Uterus (tissue), 2 donors: ENCODE results near the gene ZBP1.

Experiments
- POLR2A ChIP-seq, 2 donors: fragments of 450-650 bp; IDR thresholded peaks; one replicate each; pipeline ENCODE4 v1.6.1; 2016; ENCODE audit warnings: antibody characterized with exemption in 2 of 2, mild to moderate bottlenecking in 1 of 2, moderate library complexity in 1 of 2
- TF ChIP-seq, protein P1 (sequence below), 4 experiments: fragments of 200-600 bp in 2 of 4; fragments of 450-650 bp in 2 of 4; sonication (generic) in 2 of 4; IDR thresholded peaks; one replicate each; pipeline ENCODE4 v1.5.1; 2016 to 2019; ENCODE audit warnings: antibody characterized with exemption in 4 of 4, mild to moderate bottlenecking in 2 of 4, moderate library complexity in 1 of 4

DNA sequence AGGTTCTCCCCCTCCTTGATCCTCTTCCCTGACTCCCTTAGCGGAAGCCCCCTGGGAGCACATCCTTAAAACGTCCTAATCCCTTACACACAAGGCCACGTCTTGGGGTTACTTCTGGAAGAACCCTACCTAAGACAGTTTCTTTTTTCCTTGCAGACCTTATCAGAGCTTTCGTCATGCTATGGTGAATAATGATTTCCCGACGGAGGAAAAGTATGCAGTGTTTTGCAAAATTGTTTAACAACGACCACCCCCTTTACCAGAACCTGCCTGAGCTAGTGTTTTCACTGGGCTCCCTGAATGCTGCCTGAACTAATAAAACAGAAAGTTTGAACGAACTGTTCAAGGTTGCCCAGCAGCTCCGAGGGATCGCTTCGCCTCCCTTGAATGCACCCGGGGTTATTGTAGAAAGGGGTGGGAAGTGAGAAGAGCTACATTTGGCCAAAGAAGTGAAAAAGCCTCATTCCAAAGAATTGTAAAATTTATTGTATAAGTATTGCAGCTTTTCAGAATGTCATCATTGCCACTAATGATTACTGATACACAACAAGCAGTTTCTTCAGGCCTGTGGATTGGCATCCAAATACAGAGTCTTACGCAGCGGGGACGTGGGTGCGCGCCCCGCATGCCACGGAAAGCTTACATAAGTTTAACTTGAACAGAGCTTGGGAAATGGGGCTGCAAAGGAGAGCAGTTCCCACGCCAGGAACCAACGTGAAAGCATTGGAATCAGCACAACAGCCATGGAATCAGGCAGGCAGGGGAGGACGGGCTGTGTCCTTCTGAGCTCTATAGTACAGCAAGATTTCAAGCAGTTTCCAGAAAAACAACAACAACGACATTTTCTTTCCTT is 27.9 kb upstream of the ZBP1 start:
- no peak for TF ChIP-seq POLR2A (IDR thresholded peaks at IDR 0.05)
- TF ChIP-seq, protein P1, sequence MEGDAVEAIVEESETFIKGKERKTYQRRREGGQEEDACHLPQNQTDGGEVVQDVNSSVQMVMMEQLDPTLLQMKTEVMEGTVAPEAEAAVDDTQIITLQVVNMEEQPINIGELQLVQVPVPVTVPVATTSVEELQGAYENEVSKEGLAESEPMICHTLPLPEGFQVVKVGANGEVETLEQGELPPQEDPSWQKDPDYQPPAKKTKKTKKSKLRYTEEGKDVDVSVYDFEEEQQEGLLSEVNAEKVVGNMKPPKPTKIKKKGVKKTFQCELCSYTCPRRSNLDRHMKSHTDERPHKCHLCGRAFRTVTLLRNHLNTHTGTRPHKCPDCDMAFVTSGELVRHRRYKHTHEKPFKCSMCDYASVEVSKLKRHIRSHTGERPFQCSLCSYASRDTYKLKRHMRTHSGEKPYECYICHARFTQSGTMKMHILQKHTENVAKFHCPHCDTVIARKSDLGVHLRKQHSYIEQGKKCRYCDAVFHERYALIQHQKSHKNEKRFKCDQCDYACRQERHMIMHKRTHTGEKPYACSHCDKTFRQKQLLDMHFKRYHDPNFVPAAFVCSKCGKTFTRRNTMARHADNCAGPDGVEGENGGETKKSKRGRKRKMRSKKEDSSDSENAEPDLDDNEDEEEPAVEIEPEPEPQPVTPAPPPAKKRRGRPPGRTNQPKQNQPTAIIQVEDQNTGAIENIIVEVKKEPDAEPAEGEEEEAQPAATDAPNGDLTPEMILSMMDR (IDR thresholded peaks at IDR 0.05) = no peak
